Activated T-cell treated with anti-CD3 and anti-CD28 coated beads, Interleukin-2, amount 50 U/mL, for 24 hours (primary cell): ENCODE measurements around the gene SOCS1.
"Not testable (repeated sequence)": the region's sequence is repeated elsewhere in the genome, so short reads cannot be mapped to it uniquely, and the experiment has no call there.

Experiments
- DNase-seq: peaks from one replicate; pipeline ENCODE4 v3.0.0-alpha.2; 2020
- H3K27ac Mint-ChIP-seq: 2 replicates; pipeline ENCODE4 v1.8.0; 2020; ENCODE audit warnings: mild to moderate bottlenecking, mixed read lengths
- H3K27me3 Mint-ChIP-seq: 2 replicates; pipeline ENCODE4 v1.8.0; 2020; ENCODE audit warnings: mixed read lengths
- H3K36me3 Mint-ChIP-seq: 2 replicates; pipeline ENCODE4 v1.8.0; 2020; ENCODE audit warnings: low read depth, mixed read lengths
- H3K4me1 Mint-ChIP-seq: 2 replicates; pipeline ENCODE4 v1.8.0; 2020; ENCODE audit warnings: low read depth, mixed read lengths
- H3K4me3 Mint-ChIP-seq: 2 replicates; pipeline ENCODE4 v1.8.0; 2020; ENCODE audit warnings: mild to moderate bottlenecking, moderate library complexity, mixed read lengths
- H3K9me3 Mint-ChIP-seq: 2 replicates; pipeline ENCODE4 v1.8.0; 2020; ENCODE audit warnings: mixed read lengths

SOCS1 gene

GRCh38 chr16:11255737-11256660 is at the start of gene SOCS1:
Gene SOCS1 (minus strand): TSS chr16:11256204. CDS start chr16:11255478, 726 bp downstream.
- Mint-ChIP-seq H3K4me3 (peak within 1 kb of the TSS; percentile 98), H3K27ac (peak within 1 kb of the TSS; percentile 99), H3K4me1 (peaks cover 58% of the 10 kb centered on the region), H3K36me3 (peaks cover 49% of the 10 kb centered on the region), H3K27me3 (no peaks in the 10 kb centered on the region), H3K9me3 (no peaks in the 10 kb centered on the region)
- peak; percentile 95 for DNase-seq

GRCh38 chr16:11303405-11304138 is 47.6 kb upstream of the SOCS1 start:
- no peak for DNase-seq
- H3K4me3 Mint-ChIP-seq: no peak overlapping the region
- H3K27me3 Mint-ChIP-seq: no peaks in the 10 kb centered on the region
- H3K27ac Mint-ChIP-seq: no peak overlapping the region
- H3K36me3 Mint-ChIP-seq: no peaks in the 10 kb centered on the region
- peaks cover 14% of the 10 kb centered on the region for H3K4me1 Mint-ChIP-seq
- no peaks in the 10 kb centered on the region for H3K9me3 Mint-ChIP-seq

- Mint-ChIP-seq H3K36me3 (no peaks in the 10 kb centered on the region), H3K4me3 (no peak overlapping the region), H3K4me1 (peaks cover 15% of the 10 kb centered on the region), H3K9me3 (no peaks in the 10 kb centered on the region), H3K27me3 (no peaks in the 10 kb centered on the region), H3K27ac (no peak overlapping the region)
- no peak for DNase-seq
Measured at GRCh38 chr16:11302977-11303376, 47.0 kb upstream of the SOCS1 start.

GRCh38 chr16:11301645-11302501 is 45.9 kb upstream of the SOCS1 start:
- H3K36me3 Mint-ChIP-seq: no peaks in the 10 kb centered on the region
- no peak overlapping the region for H3K4me3 Mint-ChIP-seq
- H3K27me3 Mint-ChIP-seq: no peaks in the 10 kb centered on the region
- H3K9me3 Mint-ChIP-seq: no peaks in the 10 kb centered on the region
- no peak for DNase-seq
- H3K27ac Mint-ChIP-seq: no peak overlapping the region
- H3K4me1 Mint-ChIP-seq: peaks cover 20% of the 10 kb centered on the region

- no peaks in the 10 kb centered on the region for H3K9me3 Mint-ChIP-seq
- no peaks in the 10 kb centered on the region for H3K36me3 Mint-ChIP-seq
- DNase-seq: no peak
- H3K27ac Mint-ChIP-seq: no peak overlapping the region
- H3K4me3 Mint-ChIP-seq: no peak overlapping the region
- H3K27me3 Mint-ChIP-seq: no peaks in the 10 kb centered on the region
- peaks cover 26% of the 10 kb centered on the region for H3K4me1 Mint-ChIP-seq
Measured at GRCh38 chr16:11300560-11300892, 44.5 kb upstream of the SOCS1 start.

GRCh38 chr16:11299865-11300559 is 44.0 kb upstream of the SOCS1 start:
- no peaks in the 10 kb centered on the region for H3K9me3 Mint-ChIP-seq
- H3K4me3 Mint-ChIP-seq: no peak overlapping the region
- no peaks in the 10 kb centered on the region for H3K36me3 Mint-ChIP-seq
- peaks cover 28% of the 10 kb centered on the region for H3K4me1 Mint-ChIP-seq
- peak overlapping the region; percentile 52 for H3K27ac Mint-ChIP-seq
- no peak for DNase-seq
- H3K27me3 Mint-ChIP-seq: no peaks in the 10 kb centered on the region

- not testable (repeated sequence) for H3K27me3 Mint-ChIP-seq, H3K9me3 Mint-ChIP-seq, H3K36me3 Mint-ChIP-seq, DNase-seq, H3K4me3 Mint-ChIP-seq
- H3K27ac Mint-ChIP-seq: peak overlapping the region; percentile 40
- H3K4me1 Mint-ChIP-seq: peaks cover 34% of the 10 kb centered on the region
Measured at GRCh38 chr16:11298950-11299547, 43.0 kb upstream of the SOCS1 start.

GRCh38 chr16:11298143-11298900 is 42.3 kb upstream of the SOCS1 start:
- Mint-ChIP-seq H3K4me3 (peak overlapping the region; percentile 39), H3K27ac (no peak overlapping the region), H3K36me3 (no peaks in the 10 kb centered on the region), H3K27me3 (no peaks in the 10 kb centered on the region), H3K4me1 (peaks cover 34% of the 10 kb centered on the region), H3K9me3 (no peaks in the 10 kb centered on the region)
- DNase-seq: no peak

GRCh38 chr16:11297492-11298142 is 41.6 kb upstream of the SOCS1 start:
- Mint-ChIP-seq H3K9me3 (no peaks in the 10 kb centered on the region), H3K4me3 (peak overlapping the region; percentile 39), H3K27ac (peak overlapping the region; percentile 55), H3K36me3 (no peaks in the 10 kb centered on the region), H3K4me1 (peaks cover 37% of the 10 kb centered on the region), H3K27me3 (peaks cover 3% of the 10 kb centered on the region)
- peak; percentile 80 for DNase-seq

- no peak for DNase-seq
- Mint-ChIP-seq H3K36me3 (no peaks in the 10 kb centered on the region), H3K27ac (peak overlapping the region; percentile 55), H3K9me3 (no peaks in the 10 kb centered on the region), H3K27me3 (peaks cover 3% of the 10 kb centered on the region), H3K4me1 (peaks cover 37% of the 10 kb centered on the region), H3K4me3 (peak overlapping the region; percentile 39)
Measured at GRCh38 chr16:11296706-11297491, 40.9 kb upstream of the SOCS1 start.

GRCh38 chr16:11296351-11296705 is 40.3 kb upstream of the SOCS1 start:
- H3K27ac Mint-ChIP-seq: no peak overlapping the region
- DNase-seq: no peak
- H3K4me1 Mint-ChIP-seq: peaks cover 37% of the 10 kb centered on the region
- H3K36me3 Mint-ChIP-seq: no peaks in the 10 kb centered on the region
- H3K27me3 Mint-ChIP-seq: peaks cover 3% of the 10 kb centered on the region
- H3K9me3 Mint-ChIP-seq: no peaks in the 10 kb centered on the region
- no peak overlapping the region for H3K4me3 Mint-ChIP-seq

GRCh38 chr16:11295672-11296071 is 39.7 kb upstream of the SOCS1 start:
- Mint-ChIP-seq H3K27me3 (peaks cover 4% of the 10 kb centered on the region), H3K4me3 (no peak overlapping the region), H3K9me3 (no peaks in the 10 kb centered on the region), H3K4me1 (peaks cover 37% of the 10 kb centered on the region), H3K27ac (no peak overlapping the region), H3K36me3 (no peaks in the 10 kb centered on the region)
- no peak for DNase-seq
